ENCODE data around the gene ARHGAP44.

The ARHGAP44 gene

GRCh38 chr17:12940699-12941098 is 151.4 kb downstream of the ARHGAP44 start:
- DNase-seq (ENCODE audit: insufficient read length, low spot score) (no peak), FAIRE-seq (no peak)
- TF ChIP-seq POLR2A (IDR thresholded peaks at IDR 0.05; ENCODE audit: low read depth, low read length) (no peak), POU2F2 (IDR thresholded peaks at IDR 0.05; ENCODE audit: low read depth, low read length) (peak; percentile 54; the same call in 1 of the 2 replicates), SPI1 (IDR thresholded peaks at IDR 0.05; ENCODE audit: low read depth, low read length) (no peak), PAX5 (IDR thresholded peaks at IDR 0.05; ENCODE audit: insufficient read depth, low read length, severe bottlenecking) (no peak)

GRCh38 chr17:12947047-12947446 is 157.7 kb downstream of the ARHGAP44 start:
- FAIRE-seq = no peak
- no peak for DNase-seq (ENCODE audit: insufficient read length, low spot score)
- TF ChIP-seq POLR2AphosphoS5 (IDR thresholded peaks at IDR 0.05; ENCODE audit: low read depth, low read length) (no peak), PAX5 (IDR thresholded peaks at IDR 0.05; ENCODE audit: insufficient read depth, low read length, severe bottlenecking) (no peak), POU2F2 (IDR thresholded peaks at IDR 0.05; ENCODE audit: low read depth, low read length) (no peak), TAF1 (IDR thresholded peaks at IDR 0.05; ENCODE audit: low read depth, low read length) (no peak), SPI1 (IDR thresholded peaks at IDR 0.05; ENCODE audit: low read depth, low read length) (no peak), POLR2A (IDR thresholded peaks at IDR 0.05; ENCODE audit: low read depth, low read length) (no peak)

GRCh38 chr17:12952012-12952411 is 162.7 kb downstream of the ARHGAP44 start:
- TF ChIP-seq POLR2A (IDR thresholded peaks at IDR 0.05; ENCODE audit: low read depth, low read length) = no peak
- TF ChIP-seq SPI1 (IDR thresholded peaks at IDR 0.05; ENCODE audit: low read depth, low read length) = no peak
- TF ChIP-seq TAF1 (IDR thresholded peaks at IDR 0.05; ENCODE audit: low read depth, low read length) = no peak
- TF ChIP-seq POLR2AphosphoS5 (IDR thresholded peaks at IDR 0.05; ENCODE audit: low read depth, low read length) = no peak
- no peak for TF ChIP-seq PAX5 (IDR thresholded peaks at IDR 0.05; ENCODE audit: insufficient read depth, low read length, severe bottlenecking)
- no peak for TF ChIP-seq POU2F2 (IDR thresholded peaks at IDR 0.05; ENCODE audit: low read depth, low read length)
- DNase-seq (ENCODE audit: insufficient read length, low spot score) = no peak
- FAIRE-seq = no peak

DNA sequence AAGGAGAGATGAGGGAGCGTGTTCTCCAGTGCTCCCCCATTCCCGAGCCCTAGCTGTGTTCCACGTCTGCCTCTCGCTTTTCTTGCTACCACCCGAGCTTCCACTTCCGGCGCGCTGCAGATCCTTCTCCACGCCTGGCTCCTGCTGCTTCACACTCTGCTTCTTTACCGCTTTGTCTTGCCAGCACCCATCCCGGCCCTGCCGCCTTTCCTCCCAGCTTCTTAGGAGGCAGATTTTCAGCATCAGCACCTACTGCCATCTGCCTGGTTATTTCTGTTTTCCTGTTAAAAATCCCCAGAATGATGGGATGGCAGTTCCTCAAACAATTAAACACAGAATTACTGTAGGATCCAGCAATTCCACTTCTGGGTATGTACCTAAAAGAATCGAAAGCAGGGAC is 163.9 kb downstream of the ARHGAP44 start:
- DNase-seq (ENCODE audit: insufficient read length, low spot score) (no peak), FAIRE-seq (no peak)
- TF ChIP-seq POLR2A (IDR thresholded peaks at IDR 0.05; ENCODE audit: low read depth, low read length) (no peak), POLR2AphosphoS5 (IDR thresholded peaks at IDR 0.05; ENCODE audit: low read depth, low read length) (no peak), TAF1 (IDR thresholded peaks at IDR 0.05; ENCODE audit: low read depth, low read length) (no peak), SPI1 (IDR thresholded peaks at IDR 0.05; ENCODE audit: low read depth, low read length) (no peak), PAX5 (IDR thresholded peaks at IDR 0.05; ENCODE audit: insufficient read depth, low read length, severe bottlenecking) (no peak), POU2F2 (IDR thresholded peaks at IDR 0.05; ENCODE audit: low read depth, low read length) (no peak)

DNA sequence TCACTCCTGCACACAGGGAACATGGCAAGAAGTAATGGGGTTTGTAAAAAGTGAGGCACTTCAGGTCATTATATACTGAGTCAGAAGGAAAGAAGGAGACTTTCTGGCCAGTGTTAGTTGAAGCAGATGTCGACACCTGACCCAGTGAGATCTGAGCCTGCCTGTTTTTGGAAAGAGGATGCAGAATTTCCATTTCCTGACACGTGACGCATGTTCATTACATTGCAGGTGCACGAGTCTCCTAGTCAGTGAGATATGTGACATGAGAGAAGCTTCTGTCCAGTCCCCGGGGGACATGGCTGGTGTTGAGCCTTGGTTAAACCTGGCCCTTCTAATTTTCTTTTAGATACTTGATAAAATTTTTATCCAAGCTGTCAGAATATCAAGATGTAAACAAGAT is 166.2 kb downstream of the ARHGAP44 start:
- FAIRE-seq = no peak
- TF ChIP-seq TAF1 (IDR thresholded peaks at IDR 0.05; ENCODE audit: low read depth, low read length) = no peak
- no peak for TF ChIP-seq SPI1 (IDR thresholded peaks at IDR 0.05; ENCODE audit: low read depth, low read length)
- no peak for TF ChIP-seq PAX5 (IDR thresholded peaks at IDR 0.05; ENCODE audit: insufficient read depth, low read length, severe bottlenecking)
- no peak for TF ChIP-seq POLR2AphosphoS5 (IDR thresholded peaks at IDR 0.05; ENCODE audit: low read depth, low read length)
- TF ChIP-seq POLR2A (IDR thresholded peaks at IDR 0.05; ENCODE audit: low read depth, low read length) = no peak
- TF ChIP-seq POU2F2 (IDR thresholded peaks at IDR 0.05; ENCODE audit: low read depth, low read length) = no peak
- DNase-seq (ENCODE audit: insufficient read length, low spot score) = no peak

DNA sequence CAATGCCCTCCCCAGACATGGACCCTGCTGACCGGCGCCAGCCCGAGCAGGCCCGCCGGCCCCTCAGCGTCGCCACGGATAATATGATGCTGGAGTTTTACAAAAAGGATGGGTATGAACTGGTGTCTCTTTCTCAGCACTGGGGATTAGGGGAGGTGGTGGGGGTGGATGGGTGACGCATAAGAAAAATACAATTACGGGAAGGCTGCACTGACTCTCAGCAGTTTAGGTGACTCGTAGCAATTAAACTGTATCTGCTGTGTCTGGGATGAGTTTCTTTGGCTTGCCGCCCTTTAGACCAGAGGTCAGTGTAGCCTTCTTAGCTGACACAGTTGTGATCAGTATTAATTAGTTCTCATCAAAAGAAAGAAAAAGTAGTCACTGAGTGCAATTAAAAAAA is 169.5 kb downstream of the ARHGAP44 start:
- no peak for DNase-seq (ENCODE audit: insufficient read length, low spot score)
- TF ChIP-seq TAF1 (IDR thresholded peaks at IDR 0.05; ENCODE audit: low read depth, low read length) (no peak), SPI1 (IDR thresholded peaks at IDR 0.05; ENCODE audit: low read depth, low read length) (no peak), POLR2AphosphoS5 (IDR thresholded peaks at IDR 0.05; ENCODE audit: low read depth, low read length) (no peak), POU2F2 (IDR thresholded peaks at IDR 0.05; ENCODE audit: low read depth, low read length) (no peak), POLR2A (IDR thresholded peaks at IDR 0.05; ENCODE audit: low read depth, low read length) (no peak), PAX5 (IDR thresholded peaks at IDR 0.05; ENCODE audit: insufficient read depth, low read length, severe bottlenecking) (no peak)
- no peak for FAIRE-seq

DNA sequence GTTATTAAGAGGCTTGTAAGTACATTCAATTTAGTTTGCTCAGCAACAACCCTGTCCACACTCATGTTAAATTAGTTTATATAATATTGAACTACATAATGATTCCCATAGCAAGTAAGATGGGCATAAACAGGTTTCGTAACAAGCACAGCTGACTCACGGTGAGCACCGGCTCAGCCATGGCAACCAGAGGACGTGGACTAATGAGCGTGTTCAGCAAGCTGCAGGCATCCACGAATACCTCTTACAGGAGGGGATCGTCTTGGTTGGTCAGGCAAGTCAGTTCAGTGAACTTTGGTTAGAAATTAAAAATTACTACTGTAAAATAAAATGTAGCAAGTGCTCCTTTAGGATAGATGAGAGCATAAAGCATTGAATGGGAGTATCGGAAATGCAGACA is 170.1 kb downstream of the ARHGAP44 start:
- DNase-seq (ENCODE audit: insufficient read length, low spot score) (no peak), FAIRE-seq (no peak)

GRCh38 chr17:12961655-12962054 is 172.4 kb downstream of the ARHGAP44 start:
- FAIRE-seq (no peak), DNase-seq (ENCODE audit: insufficient read length, low spot score) (no peak)
- TF ChIP-seq SPI1 (IDR thresholded peaks at IDR 0.05; ENCODE audit: low read depth, low read length) (peak; percentile 34), TAF1 (IDR thresholded peaks at IDR 0.05; ENCODE audit: low read depth, low read length) (no peak)

More for the DNA sequence above, 170.1 kb downstream of the ARHGAP44 start:
- TF ChIP-seq SPI1 (IDR thresholded peaks at IDR 0.05; ENCODE audit: low read depth, low read length) = no peak
- no peak for TF ChIP-seq PAX5 (IDR thresholded peaks at IDR 0.05; ENCODE audit: insufficient read depth, low read length, severe bottlenecking)
- TF ChIP-seq POLR2A (IDR thresholded peaks at IDR 0.05; ENCODE audit: low read depth, low read length) = no peak
- TF ChIP-seq POLR2AphosphoS5 (IDR thresholded peaks at IDR 0.05; ENCODE audit: low read depth, low read length) = no peak
- no peak for TF ChIP-seq POU2F2 (IDR thresholded peaks at IDR 0.05; ENCODE audit: low read depth, low read length)
- TF ChIP-seq TAF1 (IDR thresholded peaks at IDR 0.05; ENCODE audit: low read depth, low read length) = no peak

- FAIRE-seq (no peak), DNase-seq (ENCODE audit: insufficient read length, low spot score) (no peak)
- TF ChIP-seq SPI1 (IDR thresholded peaks at IDR 0.05; ENCODE audit: low read depth, low read length) (no peak), PAX5 (IDR thresholded peaks at IDR 0.05; ENCODE audit: insufficient read depth, low read length, severe bottlenecking) (no peak), TAF1 (IDR thresholded peaks at IDR 0.05; ENCODE audit: low read depth, low read length) (no peak), POLR2A (IDR thresholded peaks at IDR 0.05; ENCODE audit: low read depth, low read length) (no peak), POLR2AphosphoS5 (IDR thresholded peaks at IDR 0.05; ENCODE audit: low read depth, low read length) (no peak), POU2F2 (IDR thresholded peaks at IDR 0.05; ENCODE audit: low read depth, low read length) (no peak)
These were observed 174.2 kb downstream of the ARHGAP44 start for GRCh38 chr17:12963505-12963904.

GRCh38 chr17:12964162-12964561 is 174.9 kb downstream of the ARHGAP44 start:
- DNase-seq (ENCODE audit: insufficient read length, low spot score) (no peak), FAIRE-seq (no peak)
- TF ChIP-seq TAF1 (IDR thresholded peaks at IDR 0.05; ENCODE audit: low read depth, low read length) (no peak), PAX5 (IDR thresholded peaks at IDR 0.05; ENCODE audit: insufficient read depth, low read length, severe bottlenecking) (no peak), POU2F2 (IDR thresholded peaks at IDR 0.05; ENCODE audit: low read depth, low read length) (no peak), POLR2A (IDR thresholded peaks at IDR 0.05; ENCODE audit: low read depth, low read length) (no peak), POLR2AphosphoS5 (IDR thresholded peaks at IDR 0.05; ENCODE audit: low read depth, low read length) (no peak), SPI1 (IDR thresholded peaks at IDR 0.05; ENCODE audit: low read depth, low read length) (no peak)

Data from GM12891 (cell line).